ENCODE data around the gene CCDC85C. TPM values are rescaled to one million over a fixed set of nuclear protein-coding genes. Genes with fewer than 3 reads are reported as not detected.

CCDC85C gene
- total RNA-seq, 1 experiment from 2014 or later, result 33.2 TPM

DNA sequence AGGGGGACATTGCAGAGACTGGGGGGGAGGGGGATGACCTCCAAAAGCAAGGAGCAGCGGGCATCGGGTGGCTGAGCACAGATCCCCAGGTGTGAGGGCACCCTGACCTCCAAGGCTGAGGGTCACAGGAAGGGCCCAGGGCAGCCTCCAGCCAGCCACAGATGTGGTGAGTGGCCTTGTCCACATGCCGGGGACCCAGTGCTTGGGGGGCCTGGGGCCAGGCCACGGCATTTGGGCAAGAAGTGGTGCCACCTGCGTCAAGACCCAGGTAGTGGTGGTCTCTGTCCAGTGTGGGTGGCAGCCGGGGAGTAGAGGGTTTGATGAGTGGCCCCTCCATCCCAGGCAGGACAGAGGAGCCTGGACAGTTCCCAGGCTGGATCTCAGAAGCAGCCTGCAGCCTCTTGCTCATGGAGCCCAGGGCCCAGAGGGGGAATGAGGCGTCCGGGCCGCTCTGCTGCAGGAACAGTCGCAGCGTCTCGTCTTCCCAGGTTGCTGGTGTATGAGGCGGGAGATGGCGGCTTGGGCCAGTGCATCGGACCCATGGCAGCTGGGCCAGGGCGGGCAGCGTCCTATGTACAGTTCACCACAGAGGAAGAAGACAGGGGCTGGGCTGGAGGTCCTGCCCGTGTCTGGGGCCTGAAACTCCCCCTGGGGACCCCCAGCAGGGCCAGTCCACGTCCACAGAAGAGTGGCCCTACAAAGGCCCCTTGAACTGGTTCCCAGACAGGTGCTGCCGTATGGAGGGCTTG, 89.3 kb downstream of the CCDC85C start:
- Histone ChIP-seq H3K18ac (ENCODE audit: insufficient read length, low read depth, low read length) (no peak overlapping the region), H2BK20ac (ENCODE audit: low read depth, low read length, poor library complexity, severe bottlenecking) (no peak overlapping the region), H3K4me1 (ENCODE audit: insufficient read depth, low read length) (no peaks in the 10 kb centered on the region), H3K27ac (ENCODE audit: insufficient read length, low read depth, low read length) (no peak overlapping the region), H2AK5ac (ENCODE audit: insufficient read length, low read length) (no peak overlapping the region), H2BK120ac (ENCODE audit: low read depth, low read length, poor library complexity, severe bottlenecking) (no peak overlapping the region), H3K9me3 (ENCODE audit: control insufficient read depth, low read depth, low read length) (no peaks in the 10 kb centered on the region), H3T11ph (ENCODE audit: low read length) (no peak overlapping the region), H3K4ac (ENCODE audit: low read depth, low read length) (no peak overlapping the region), H3K79me1 (ENCODE audit: insufficient read depth, low read depth, low read length, poor library complexity, severe bottlenecking) (no peaks in the 10 kb centered on the region), H3K23me2 (ENCODE audit: insufficient read length, low read depth, low read length, poor library complexity, severe bottlenecking) (no peaks in the 10 kb centered on the region), H2AFZ (ENCODE audit: low read length) (no peak overlapping the region), H2BK15ac (ENCODE audit: low read depth, low read length) (no peak overlapping the region), H4K20me1 (ENCODE audit: control insufficient read depth, insufficient read depth, insufficient read length) (peaks cover 3% of the 10 kb centered on the region), H3K27me3 (ENCODE audit: insufficient read depth, low read length) (no peaks in the 10 kb centered on the region), H4K5ac (ENCODE audit: insufficient read length, low read depth, low read length) (no peak overlapping the region), H3K14ac (ENCODE audit: insufficient read depth, low read length) (no peak overlapping the region), H2BK5ac (ENCODE audit: insufficient read length, low read length) (no peak overlapping the region), H3K4me2 (ENCODE audit: insufficient read depth, insufficient read length, low read length) (no peak overlapping the region), H3K79me2 (ENCODE audit: insufficient read depth, low read length) (no peaks in the 10 kb centered on the region), H3K23ac (ENCODE audit: insufficient read length, low read depth, low read length) (no peak overlapping the region), H4K91ac (ENCODE audit: insufficient read length, low read depth, low read length) (no peak overlapping the region), H3K9ac (ENCODE audit: extremely low read depth, insufficient read length, low read length) (no peak overlapping the region), H4K8ac (replicated peaks; ENCODE audit: insufficient read length, low read depth, low read length) (no peak overlapping the region), H2BK12ac (ENCODE audit: insufficient read length, low read depth, low read length) (no peak overlapping the region), H3K56ac (ENCODE audit: insufficient read length, low read depth, low read length) (no peak overlapping the region)
- peaks cover 2 to 5% of the 10 kb centered on the region in 2 experiments for H3K4me1 Mint-ChIP-seq
- no peak overlapping the region for H3K27ac Mint-ChIP-seq
- no peak overlapping the region for H3K4me3 Mint-ChIP-seq
- peaks cover under 1 to 14% (median 12%) of the 10 kb centered on the region in 3 experiments; a peak in 4 of 7 replicates for H3K36me3 Mint-ChIP-seq (ENCODE audit: insufficient read depth in 1 of 3, low read depth in 3 of 3)
- TF ChIP-seq, protein P1, sequence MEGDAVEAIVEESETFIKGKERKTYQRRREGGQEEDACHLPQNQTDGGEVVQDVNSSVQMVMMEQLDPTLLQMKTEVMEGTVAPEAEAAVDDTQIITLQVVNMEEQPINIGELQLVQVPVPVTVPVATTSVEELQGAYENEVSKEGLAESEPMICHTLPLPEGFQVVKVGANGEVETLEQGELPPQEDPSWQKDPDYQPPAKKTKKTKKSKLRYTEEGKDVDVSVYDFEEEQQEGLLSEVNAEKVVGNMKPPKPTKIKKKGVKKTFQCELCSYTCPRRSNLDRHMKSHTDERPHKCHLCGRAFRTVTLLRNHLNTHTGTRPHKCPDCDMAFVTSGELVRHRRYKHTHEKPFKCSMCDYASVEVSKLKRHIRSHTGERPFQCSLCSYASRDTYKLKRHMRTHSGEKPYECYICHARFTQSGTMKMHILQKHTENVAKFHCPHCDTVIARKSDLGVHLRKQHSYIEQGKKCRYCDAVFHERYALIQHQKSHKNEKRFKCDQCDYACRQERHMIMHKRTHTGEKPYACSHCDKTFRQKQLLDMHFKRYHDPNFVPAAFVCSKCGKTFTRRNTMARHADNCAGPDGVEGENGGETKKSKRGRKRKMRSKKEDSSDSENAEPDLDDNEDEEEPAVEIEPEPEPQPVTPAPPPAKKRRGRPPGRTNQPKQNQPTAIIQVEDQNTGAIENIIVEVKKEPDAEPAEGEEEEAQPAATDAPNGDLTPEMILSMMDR (conservative IDR thresholded peaks at IDR 0.05), result no peak
- no peaks in the 10 kb centered on the region for H3K9me3 Mint-ChIP-seq
- peak; percentile 32 for DNase-seq
- WGBS (ENCODE audit: extremely low coverage, insufficient read length, low lambda C conversion rate), result no CpG with 5 or more reads among the region's 20 CpGs
- H3K27me3 Mint-ChIP-seq (ENCODE audit: low read depth), result no peaks in the 10 kb centered on the region
